GM18499 (cell line): Measurements from ENCODE around the gene ASMT.
A peak's percentile ranks its signal among the peaks of the same experiment; 100 is the strongest.
"Not testable (repeated sequence)": the region's sequence is repeated elsewhere in the genome, so short reads cannot be mapped to it uniquely, and the experiment has no call there.

Experiments
- ATAC-seq: cut with Tn5 transposase; IDR thresholded peaks from one replicate; pipeline ENCODE4 v1.9.1; 2021; ENCODE audit warnings: moderate number of reproducible peaks; ENCODE audit not compliant: insufficient read depth, unreplicated experiment

The ASMT gene, protein sequence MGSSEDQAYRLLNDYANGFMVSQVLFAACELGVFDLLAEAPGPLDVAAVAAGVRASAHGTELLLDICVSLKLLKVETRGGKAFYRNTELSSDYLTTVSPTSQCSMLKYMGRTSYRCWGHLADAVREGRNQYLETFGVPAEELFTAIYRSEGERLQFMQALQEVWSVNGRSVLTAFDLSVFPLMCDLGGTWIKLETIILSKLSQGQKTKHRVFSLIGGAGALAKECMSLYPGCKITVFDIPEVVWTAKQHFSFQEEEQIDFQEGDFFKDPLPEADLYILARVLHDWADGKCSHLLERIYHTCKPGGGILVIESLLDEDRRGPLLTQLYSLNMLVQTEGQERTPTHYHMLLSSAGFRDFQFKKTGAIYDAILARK

GRCh38 chrX:1614927-1615326 is at the start of gene ASMT:
TSS of gene ASMT (plus strand) at chrX:1615059. CDS start at chrX:1615200, 141 bp downstream.
- no peak for ATAC-seq

GRCh38 chrX:1574181-1574580 is 40.7 kb upstream of the ASMT start:
- ATAC-seq = not testable (repeated sequence)

DNA sequence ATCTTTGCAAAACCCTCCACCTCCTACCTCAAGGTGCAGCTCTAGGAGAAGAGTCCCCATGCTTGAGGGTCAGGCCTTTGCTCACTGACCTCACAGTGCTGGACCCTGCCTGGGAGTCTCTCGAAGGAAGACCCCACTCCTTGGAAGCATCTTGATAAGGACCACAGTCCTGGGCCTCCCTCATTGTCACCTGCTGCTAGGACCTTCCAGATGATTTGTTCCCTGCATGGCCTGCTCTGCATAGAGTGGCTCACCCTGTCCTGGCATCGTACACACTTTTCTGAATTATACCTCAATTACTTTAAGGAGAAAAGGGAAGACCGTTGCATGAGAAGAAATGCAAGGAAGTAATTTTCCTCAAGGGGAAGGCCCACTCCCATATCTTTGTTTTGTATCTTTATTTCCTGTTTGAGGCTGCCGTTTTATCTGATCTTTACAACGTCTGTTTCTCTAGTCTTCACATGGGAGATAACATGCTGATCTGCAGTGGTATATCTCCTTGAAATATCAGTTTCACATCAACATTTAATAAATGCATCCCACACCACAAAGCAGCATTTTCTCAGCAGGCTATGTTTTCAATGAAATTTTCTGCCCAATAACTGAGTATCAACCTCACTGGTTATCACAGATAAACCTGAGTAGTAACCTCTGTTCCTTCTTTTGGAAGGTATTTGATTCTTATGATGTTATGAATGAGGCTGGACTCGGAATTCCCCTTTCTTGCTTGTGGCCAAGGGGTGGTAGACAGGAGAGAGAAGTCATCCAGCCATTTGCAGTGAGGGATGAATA is 38.5 kb upstream of the ASMT start:
- no peak for ATAC-seq

DNA sequence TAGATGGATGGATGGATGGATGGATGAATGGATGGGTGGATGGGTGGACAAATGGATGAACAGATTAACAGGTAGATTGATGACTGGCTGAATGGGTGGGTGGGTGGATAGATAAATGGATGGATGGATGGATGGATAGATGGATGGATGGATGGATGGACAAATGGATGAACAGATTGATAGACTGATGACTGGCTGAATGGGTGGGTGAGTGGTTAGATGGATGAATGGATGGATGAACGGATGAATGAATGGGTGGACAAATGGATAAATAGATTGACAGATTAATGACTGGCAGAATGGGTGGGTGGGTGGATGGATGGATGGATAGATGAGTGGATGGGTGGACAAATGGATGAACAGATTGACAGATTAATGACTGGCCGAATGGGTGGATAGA is 37.0 kb upstream of the ASMT start:
- no peak for ATAC-seq

- ATAC-seq = no peak
Measured at GRCh38 chrX:1578511-1579173, 36.2 kb upstream of the ASMT start.

- ATAC-seq = no peak
Measured at GRCh38 chrX:1581132-1581531, 33.7 kb upstream of the ASMT start.

DNA sequence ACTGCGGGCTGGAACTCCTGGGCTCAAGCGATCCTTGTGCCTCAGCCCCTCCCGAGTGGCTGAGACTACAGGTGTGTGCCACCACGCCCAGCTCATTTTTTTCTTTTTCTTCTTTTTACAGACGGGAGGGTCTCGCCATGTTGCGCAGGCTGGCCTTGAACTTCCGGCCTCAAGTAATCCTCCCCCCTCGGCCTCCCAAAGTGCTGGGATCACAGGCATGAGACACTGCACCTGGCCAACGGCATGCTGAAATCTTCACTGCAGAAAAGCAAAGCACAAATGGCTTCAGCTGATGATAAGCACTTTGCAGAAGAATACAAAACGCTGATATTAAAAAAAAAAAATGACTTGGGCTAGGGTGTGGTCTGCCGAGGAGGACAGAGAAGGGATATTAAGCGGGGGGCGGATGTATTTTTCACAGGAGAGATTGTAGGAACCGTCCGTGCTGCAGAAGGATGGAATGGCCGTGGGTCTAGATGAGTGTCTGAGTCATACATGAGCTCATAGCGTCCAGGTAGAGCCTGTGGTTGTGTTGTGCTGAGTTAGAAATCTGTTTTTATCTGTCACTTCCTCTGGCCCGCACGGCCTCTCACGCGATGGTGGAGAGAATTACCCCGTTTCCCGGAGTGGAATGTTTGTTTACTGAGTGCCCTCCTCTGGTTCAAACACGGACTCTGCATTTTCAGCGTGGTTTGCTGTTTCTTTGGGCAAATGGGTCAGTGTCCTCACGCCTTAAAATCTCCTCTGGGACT is 32.0 kb upstream of the ASMT start:
- ATAC-seq = peak; percentile 81

DNA sequence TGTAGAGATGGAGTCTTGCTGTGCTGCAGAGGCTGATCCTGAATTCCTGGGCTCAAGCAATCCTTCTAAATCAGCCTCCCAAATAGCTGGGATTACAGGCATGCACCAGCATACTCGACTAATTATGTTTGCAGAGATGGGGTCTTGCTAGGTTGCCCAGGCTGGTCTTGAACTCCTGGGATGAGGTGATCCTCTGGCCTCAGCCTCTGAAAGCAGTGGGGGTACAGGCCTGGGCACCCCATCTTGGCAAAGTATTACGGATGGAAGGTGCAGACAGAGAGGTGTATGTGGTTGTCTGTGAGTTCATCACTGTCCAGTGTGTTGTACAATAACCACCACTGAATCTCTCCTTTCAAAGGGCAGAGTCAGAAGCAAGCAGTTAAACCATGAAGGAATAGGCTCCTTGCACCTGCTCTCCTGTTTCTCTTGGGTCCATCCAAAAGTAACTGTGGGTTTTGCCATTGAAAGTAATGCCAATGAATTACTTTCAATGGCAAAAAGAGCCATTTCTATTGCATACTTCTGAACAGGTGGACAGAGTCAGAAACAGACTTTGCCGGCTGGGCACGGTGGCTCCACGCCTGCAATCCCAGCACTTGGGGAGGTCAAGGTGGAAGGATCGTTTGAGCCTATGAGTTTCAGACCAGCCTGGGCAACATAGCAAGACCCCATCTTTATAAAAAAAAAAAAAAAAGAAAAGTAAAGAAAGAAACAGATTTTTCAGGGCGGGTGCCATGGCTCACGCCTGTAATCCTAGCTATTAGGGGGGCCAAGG is 30.4 kb upstream of the ASMT start:
- no peak for ATAC-seq

DNA sequence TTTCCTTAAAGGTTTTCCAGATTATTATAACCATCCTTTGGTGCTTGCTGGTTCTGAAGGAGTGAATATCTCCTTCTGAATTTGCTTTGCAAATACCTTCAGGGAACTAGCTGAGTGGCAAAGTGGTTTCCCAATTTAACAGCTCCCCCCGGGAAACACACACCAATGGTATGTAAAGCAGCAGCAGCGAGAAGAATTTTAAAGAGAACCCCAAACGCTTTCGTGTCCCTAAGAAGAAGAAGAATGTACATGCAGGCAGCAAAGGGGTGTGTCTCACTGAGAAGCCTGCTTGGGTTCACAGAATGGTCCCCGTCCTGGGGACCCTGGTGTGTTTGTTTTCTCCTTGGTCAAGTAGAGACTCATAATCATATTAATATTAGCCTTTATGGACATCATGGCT is 27.7 kb upstream of the ASMT start:
- ATAC-seq = no peak

GRCh38 chrX:1589356-1590130 is 25.3 kb upstream of the ASMT start:
- no peak for ATAC-seq

- ATAC-seq = peak; percentile 55
Measured at GRCh38 chrX:1591102-1591862, 23.6 kb upstream of the ASMT start, which contains the start of gene AKAP17A. TSS of gene AKAP17A (plus strand) at chrX:1591604. CDS start at chrX:1593463, 1,859 bp downstream.

GRCh38 chrX:1591863-1592469 is 22.9 kb upstream of the ASMT start:
- ATAC-seq = no peak

DNA sequence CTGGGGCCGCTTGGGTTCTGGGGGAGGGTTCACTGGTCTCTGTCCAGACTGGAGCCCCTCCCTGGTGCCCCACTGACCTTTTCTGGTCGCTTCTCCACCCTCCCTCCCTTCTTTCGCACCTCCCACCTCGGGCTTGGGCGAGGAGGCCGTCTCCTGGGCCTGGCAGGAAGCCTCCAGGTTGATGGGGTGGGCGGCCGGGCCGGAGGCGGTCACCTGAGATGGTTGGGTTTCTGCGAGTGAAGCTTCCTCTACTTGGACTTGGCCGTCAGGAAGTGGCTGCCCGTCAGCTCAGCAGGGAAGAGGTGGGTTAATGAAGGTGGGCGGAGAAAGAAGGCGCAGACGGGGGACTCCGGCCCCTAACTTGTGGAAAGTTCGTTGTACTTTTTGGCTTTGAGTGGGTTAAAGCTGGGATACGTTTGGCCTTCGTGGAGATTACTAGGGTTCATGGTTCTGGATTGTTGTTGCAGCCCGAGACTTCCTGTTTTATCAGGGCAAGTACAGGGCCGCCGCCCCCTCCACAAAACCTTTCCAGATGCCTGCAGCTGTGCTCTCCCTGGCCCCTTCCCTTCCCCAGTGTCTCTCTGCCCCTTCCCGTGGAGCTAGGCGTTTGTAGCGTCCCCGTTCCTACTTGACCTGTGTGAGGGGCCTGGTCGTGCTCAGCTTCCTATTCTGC is 22.3 kb upstream of the ASMT start:
- no peak for ATAC-seq

DNA sequence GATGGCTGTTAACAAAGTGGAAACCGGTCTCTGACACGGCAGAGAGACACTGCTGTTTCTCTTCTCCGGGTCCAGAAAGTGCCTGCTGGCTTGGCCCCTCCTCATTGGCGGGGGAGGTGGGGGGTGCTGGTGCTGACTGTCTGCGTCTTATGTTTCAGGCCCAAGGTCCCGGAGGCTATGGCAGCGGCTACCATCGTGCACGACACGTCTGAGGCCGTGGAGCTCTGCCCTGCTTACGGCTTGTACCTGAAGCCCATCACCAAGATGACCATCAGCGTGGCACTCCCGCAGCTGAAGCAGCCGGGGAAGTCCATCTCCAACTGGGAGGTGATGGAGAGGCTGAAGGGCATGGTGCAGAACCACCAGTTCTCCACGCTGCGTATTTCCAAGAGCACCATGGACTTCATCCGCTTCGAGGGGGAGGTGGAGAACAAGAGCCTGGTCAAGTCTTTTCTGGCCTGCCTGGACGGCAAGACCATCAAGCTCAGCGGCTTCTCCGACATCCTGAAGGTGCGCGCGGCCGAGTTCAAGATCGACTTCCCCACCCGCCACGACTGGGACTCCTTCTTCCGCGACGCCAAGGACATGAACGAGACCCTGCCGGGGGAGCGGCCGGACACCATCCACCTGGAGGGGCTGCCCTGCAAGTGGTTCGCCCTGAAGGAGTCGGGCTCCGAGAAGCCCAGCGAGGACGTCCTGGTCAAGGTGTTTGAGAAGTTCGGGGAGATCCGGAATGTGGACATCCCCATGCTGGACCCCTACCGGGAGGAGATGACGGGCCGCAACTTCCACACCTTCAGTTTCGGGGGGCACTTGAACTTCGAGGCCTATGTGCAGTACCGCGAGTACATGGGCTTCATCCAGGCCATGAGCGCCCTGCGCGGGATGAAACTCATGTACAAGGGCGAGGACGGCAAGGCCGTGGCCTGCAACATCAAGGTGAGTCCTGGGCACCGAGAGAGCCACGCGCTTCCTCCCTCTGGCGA is 21.3 kb upstream of the ASMT start:
- ATAC-seq = no peak

DNA sequence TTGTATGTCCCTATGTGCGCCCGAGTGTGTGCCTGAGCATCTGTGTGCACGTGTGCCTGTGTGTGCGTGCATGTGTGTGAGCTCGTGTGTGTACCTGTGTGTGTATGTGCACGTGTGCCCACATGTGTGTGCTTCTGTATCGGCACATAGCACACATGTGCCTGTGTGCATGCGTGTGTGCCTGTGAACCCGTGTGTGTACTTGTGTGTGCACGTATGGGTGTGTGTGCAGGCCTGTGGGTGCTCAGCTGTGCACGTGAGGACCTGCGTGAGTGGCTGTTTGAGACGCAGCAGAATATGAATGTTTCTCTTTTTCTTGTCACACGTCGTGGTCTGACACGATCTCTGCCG is 19.2 kb upstream of the ASMT start:
- ATAC-seq = no peak

DNA sequence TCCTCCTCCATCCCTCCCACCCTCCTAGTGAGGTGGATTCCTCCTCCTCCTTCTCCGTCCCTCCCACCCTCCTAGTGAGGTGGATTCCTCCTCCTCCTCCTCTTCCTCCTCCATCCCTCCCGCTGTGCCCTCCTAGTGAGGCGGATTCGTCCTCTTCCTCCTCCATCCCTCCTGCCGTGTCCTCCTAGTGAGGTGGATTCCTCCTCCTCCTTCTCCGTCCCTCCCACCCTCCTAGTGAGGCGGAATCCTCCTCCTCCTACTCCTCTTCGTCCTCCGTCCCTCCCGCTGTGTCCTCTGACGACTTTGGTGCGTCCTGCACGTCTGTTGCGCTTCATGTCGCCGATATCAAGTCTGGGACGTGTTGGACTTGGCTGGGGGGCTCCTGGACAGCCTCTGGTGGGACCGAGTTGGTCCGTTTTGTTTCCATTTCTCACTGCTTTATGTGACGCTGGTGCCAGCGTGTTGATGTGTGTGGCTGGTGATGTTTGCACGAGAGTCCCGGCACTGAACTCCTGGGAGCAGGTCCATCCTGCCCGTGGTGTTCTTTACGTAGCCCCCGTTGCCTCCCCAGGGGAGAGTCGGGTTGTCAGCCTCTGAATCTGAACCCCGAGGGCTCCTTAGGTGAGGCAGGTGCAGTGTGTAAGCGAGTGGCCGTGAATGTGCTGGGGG is 18.0 kb upstream of the ASMT start:
- ATAC-seq = no peak
